ENCODE measurements around the gene ADAP1.
"Not testable (repeated sequence)": the region's sequence is repeated elsewhere in the genome, so short reads cannot be mapped to it uniquely, and the experiment has no call there.

The ADAP1 gene

DNA sequence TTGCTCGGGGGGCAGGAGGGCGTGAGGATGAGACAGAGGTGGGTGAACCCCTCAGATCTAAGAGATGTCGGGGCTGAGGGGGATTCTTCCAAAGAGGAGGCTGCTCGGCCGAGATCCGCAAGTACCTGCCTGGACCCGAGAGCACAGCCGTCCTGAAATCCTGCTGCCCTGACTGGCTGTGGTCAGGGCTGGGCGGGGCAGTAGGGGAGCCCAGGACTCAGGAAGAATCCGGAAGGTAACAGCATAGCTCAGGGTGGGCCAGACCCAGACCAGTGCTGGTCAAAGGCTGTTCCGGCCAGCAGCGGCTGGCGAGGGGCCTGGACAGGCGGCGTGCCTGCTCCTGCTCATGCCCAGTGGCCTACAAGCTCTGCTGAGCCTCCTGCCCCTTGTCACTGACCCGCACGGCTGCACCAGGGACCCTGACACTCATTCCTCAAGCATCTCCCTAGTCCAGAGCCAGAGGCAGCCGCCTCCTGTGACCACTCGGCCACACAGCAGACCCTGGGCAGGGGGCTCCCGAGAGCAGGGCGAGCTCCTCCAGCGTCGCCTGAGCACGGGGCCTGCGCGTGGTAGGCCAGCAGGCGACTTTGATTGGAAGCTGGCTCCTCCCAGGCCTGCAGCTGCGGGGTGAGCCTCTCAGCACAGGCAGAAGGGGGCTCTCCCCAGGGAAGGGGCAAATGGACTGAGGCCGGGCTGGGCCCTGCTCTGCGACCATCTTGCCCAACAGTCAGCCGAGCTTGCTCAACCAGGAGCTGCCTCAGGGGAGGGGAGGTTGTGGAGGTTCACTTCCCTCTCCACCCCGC lies 3.1 kb upstream of the ADAP1 start:
- DNase-seq: no peak

DNA sequence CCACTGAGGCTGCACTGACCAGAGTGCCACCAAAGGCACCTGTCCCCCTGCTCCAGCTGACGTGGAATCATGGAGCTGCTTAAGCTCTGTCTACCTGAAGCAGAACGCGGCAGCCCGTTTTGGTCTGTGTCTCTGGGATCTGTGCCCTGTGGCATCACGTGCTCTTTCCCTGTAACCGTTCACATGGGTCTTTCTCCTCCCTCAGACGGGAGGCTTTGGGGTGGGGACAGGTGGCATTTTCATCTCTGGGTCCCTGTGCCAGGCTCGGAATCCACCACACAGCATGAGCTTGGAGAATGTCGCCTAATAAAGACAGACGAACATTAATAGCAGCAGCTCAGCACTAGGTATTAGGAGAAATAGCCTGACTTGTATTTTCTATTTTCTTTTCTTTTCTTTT lies 1.6 kb upstream of the ADAP1 start:
- DNase-seq: no peak

DNA sequence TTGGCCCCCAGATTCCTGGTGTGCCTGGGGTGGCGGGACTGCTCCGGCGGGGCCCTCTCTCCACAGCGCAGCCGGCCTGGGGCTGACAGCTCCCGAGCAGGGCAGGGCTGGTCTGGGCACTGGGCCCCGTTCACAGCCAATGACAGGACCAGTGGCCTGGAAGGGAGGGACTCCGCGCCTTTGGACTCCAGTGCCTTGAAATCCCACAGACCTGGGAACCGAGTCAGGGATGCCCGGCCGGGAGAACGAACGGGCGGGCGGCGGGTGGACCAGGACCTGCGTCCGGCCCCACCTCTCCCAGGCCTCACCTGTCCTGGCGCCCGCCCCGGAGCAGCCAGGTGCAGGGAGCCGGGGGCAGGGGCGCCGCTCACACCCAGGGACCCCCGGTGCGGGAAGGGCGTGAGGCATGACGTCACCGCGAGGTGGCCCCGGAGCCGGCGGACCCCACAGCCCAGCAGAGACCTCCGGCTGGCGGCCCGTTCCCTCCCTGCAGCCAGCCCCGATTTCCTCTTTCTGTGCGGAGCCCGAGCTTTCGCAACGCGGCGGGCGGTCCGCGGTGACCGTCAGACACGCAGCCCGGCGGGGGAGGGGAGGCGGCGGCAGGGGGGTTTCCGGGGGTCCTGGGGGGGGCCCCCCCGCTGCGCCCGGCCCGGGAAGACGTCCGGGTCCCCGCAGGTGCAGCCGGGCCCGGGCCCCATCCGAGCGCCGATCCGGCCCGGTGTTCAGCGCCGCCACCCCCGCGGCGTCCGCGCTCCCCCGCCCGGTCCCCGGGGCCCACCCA lies 743 bp downstream of the ADAP1 start:
- no peak for DNase-seq

DNA sequence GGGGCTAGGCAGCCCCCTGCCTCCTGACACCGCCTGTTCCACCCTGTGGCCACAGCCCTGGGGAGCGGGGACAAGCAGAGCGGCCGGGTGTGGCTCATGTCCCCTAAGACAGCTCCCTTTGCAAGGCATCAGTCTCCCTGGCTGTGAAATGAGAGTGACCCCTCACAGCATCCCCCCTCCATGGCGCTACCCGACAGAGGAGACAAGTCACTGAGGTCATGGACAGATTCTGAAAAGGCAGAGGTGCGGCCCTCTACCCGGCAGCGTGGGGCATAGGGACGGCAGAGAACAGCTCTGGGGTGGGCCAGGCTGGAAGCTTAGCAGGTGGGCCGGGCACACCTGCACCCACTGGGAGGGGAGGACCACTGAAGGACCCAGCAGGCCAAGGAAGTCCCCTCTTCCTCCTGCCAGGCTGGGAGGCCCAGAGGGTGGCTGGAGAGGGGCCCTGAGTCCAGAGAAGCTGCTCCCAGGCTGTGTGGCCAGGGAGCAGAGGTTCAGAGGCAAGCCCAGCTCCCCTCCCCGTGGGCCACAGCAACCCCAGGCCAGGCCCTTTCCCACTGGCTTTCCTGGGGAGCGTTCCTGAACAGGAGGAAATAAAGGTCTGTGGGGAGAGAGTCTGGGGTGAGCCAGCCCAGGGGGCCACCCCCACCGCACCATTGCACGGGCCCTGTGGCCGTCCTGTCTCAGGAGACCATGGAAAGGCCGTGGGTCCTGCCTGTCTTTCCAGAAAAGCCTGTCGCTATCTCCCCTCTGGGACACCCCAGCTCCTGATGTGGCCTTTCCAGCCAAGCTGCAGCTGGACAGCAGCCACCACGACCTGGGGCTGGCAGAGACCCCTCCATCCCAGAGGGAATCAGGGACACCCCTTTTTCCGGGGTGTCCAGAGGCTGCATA lies 1.7 kb downstream of the ADAP1 start:
- DNase-seq: no peak

DNA sequence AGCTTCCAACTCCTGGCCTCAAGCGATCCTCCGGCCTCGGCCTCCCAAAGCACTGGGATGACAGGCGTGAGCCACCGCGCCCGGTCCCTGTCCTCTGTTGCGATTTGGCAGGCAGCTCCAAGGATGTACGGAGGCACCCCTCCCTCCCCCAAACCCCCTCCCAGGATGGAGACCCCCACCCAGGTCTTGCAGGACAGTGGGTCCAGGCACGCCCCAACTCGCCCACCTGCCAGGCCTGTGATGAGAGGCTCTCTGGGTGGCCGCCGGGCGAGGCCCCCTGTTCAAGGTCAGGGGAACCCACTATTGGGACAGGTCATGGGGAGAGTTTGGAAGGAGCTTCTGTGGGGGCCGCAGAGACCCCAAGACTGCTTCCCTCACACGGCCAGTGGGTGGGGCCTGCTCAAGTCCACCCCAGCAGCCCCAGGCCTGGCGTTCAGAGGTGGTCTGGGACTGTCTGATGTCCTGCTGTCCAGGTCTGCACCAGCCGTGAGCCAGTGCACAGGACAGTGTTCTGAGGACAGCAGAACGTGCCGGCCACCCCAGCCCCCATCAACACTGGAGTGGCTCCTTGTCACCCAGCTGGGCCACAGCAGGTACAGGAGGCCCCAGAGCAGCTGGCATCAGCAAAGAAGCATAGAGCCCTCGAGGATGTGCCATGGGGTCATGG lies 2.5 kb downstream of the ADAP1 start:
- DNase-seq: no peak

DNA sequence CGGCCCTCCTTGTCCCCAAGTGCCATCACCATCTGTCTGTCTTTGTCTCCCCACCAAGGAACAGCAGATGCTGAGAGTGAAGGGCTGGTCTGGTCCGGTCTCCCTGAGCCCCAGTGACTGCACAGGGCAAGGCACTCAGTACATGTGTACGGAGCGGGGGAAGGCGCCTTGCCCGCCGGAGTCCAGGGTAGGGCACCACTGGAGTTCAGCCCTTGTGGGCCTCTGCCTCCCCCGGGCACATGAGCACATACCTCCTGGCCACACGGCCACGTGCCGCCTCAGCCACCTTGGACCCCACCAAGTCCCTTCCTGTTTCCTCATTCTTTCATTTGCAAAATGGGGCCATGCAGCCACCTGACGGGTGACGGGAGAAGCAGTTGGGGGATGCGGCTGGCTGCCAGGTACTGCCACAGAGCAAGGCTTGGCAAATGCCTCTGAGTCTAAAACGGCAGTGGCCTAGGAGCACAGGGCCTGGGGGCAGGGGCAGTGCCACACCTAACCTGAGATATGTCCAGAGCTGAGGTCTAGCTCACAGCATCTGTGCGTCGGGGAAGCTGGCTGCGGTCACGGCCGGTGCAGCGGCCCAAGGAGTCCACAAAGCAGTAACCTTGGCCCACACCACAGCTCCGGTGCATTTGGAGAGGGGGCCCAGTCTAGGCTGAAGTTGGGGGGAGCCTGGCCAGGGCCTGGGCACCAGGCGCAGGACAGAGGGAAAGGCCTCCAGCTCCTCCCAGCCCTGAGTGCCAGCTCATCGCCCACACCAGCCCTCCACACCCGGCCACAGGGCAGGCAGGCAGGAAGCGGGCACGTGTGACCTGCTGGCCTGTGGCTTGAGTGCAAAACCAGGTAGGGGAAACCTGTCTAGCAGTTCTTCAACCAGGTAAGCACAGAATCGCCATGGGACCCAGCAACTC lies 5.2 kb downstream of the ADAP1 start:
- no peak for DNase-seq

DNA sequence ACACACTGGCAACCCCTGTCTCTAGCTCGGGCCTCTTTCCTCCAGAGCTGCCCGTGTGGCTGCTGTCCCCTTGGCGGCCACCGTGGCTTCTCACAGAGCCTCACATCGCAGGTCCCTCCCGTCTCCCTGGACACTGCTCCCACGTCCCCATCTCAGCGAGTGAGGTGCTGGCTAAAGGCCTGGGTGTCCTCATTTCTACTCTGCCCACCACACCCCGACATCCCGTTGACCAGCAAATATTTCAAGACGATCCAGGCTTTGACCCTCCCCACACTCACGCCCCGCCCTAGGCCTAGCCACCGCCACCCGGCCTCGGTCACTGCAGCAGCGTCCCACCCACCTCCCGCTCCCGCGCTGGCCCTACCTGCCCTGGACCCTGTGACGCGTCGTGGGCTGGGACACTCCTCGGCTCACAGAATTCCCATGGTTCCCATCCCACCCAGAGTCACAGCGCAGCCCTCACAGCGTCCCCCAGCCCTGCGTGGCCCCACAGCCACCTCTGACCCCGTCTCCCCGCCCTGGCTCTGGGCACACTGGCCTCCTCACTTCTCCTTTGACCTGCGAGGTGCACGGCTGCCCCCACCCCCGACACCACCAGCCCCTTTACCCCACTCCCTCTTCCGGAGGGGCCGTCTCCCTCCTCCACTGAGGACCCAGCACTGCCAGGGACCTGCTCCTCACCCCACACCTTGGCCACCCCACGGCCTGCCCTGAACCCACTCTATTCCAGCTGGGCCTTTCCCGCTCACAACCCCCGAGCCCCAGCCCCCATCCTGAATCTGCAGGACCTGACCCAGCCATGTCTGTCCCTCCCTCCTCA lies 6.9 kb downstream of the ADAP1 start:
- DNase-seq: no peak

DNA sequence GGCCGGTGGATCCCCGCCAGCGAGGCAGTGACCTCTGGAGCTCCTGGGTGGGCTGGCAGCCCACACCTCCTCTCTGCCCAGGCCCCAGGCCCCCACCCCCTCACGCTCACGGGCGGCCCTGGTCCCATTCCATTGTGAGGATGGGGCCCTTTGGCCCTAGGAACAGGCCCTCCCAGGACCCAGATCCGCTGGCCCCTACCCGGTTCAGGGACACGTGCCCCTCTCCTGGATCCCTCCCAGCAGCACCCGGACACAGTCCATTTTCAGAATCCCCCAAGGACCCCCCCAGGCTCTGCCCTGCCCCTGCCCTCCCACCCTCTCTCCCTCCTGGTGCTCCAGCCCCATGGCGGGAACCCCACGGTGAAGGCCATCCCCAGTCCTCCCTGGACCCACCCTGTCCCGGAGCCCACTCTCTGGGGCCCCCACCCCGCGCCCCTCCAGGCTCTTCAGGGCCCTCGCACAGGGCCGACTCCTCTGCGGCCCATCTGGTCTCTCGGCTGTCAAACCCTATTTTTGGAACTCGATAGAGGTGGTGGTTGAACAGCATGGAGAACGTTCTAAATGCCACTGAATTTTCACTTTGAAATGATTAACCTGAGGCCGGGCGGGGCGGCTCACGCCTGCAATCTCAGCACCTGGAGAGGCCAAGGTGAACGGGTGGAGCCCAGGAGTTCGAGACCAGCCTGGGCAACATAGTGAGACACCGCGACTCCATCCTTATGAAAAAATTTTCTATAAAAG lies 8.1 kb downstream of the ADAP1 start:
- DNase-seq: no peak

DNA sequence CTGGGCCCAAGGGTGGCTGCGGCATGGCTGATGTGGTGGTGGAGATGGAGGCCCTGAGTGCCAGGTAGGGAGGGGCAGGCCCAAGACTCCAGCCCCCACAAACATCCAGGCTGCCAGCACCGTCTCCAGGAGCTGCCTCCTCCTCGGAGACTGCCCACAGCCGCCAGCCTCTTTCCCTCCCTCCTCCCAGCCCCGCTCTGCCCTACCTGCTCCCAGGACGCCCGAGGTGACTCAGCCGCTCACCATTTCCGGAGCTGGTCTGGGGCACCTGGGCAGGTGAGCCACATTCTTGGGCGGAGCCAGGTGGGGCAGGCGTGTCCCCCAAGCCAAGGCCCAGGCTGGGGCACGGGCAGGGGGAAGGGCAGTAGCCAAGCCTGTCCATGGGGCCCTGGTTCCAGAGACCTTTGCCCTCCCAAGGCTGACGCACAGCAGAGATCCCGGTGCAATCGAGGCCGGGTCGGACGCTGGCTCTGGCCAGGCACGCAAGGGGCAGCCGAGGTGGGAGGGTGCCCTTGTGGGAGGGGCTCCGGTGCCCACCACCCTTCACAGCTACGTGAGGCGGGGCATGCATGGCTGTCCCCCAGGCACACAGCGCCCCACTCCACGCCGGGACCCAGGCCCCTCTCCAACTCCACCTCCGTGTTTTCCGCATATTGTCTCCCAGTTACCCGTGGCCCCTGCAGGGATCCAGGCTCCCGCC lies 8.8 kb downstream of the ADAP1 start:
- DNase-seq: no peak

DNA sequence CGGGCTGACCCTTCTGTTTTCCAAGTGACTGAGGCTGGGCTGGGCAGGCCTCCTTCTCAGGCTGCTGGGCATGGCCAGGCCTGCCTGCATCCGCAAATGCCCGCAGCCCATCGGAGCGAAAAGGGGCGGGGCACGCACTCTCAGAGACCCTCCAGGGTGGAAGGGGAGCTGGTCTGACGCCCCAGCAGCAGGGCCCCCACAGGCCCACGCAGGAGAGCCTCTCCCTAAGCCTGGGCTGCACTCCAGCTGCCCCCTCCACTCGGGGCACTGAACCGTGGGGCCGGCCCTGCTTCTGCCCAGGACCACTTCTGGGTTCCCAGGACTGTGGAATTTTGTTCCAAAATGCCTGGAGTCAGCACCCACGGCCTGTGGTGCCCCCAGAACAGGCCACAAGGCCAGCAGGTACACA lies 9.3 kb downstream of the ADAP1 start:
- DNase-seq: no peak

DNA sequence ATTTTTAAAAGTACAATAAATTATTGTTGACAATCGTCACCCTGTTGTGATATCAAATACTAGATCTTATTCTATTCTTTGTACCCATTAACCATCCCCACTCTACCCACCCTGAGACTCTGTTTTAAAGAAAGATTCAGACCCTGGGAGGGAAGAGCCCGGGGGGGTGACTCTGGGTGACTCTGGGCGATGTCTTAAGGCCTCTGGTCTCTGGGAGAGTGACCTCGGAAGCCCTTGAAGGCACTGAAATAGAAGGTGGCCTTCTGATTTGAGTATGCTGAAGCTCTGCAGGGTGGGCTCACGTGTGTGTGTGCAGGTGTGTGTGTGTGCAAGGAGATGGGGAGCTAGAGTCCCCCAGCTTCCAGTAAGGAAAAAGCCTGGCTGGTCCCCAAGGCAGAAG lies 9.7 kb downstream of the ADAP1 start:
- no peak for DNase-seq

DNA sequence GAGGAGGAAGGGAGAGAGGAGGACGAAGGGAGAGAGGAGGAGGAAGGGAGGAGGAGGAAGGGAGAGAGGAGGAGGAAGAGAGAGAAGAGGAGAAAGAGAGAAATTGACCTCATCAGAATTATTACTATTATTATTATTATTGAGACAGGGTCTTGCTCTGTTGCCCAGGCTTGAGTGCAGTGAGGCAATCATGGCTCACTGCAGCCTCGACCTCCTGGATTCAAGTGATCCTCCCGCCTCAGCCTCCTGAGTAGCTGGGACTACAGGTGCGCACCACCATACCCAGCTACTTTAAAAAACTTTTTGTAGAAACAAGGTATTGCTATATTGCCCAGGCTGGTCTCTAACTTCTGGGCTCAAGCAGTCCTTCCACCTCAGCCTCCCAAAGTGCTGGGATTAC lies 10.7 kb downstream of the ADAP1 start:
- DNase-seq: not testable (repeated sequence)

DNA sequence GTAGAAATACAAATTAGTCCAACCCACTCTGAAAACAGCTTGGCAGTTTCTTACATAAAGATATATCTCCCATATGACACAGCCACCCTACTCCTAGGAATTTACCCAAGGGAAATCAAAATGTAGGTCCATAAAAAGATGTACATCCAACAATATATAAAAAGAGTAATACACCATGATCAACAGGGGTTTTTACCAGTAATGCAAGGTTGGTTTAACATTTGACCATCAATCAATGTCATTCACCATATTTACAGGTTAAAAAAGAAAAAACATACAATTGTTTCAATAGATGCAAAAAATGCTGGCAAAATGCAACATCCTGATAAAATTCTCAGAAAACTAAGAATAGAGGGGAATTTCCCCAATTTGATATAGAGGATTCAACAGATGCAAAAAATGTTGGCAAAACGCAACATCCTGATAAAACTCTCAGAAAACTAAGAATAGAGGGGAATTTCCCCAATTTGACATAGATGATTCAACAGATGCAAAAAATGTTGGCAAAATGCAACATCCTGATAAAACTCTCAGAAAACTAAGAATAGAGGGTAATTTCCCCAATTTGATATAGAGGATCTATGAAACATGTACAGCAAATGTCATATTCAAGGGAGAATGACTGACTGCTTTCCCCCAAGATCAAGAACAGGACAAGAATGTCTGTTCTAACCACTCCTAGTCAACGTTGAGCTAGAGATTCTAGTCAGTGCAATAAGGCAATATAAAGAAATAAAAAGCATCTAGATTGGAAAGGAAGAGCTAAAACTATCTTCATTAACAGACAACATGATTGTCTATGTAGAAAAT lies 13.7 kb downstream of the ADAP1 start:
- no peak for DNase-seq

DNA sequence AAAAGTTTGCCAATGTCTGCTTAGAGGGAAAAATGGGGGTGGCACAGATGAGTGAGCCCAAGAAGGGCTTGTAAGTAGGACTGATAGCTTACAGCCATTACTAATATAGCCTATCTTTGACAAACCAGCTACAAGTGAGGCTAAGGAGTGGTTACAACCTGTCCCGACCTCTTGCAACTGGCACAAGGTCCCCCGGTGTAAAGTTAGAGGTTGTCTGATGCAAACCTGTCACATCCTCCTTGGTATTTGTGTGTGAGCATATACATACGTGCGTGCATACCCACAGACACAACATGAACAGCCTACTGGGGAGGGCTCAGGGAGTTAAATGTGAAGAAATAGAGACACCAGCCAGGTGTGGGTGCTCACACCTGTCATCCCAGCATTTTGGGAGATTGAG lies 14.6 kb downstream of the ADAP1 start:
- DNase-seq: no peak

DNA sequence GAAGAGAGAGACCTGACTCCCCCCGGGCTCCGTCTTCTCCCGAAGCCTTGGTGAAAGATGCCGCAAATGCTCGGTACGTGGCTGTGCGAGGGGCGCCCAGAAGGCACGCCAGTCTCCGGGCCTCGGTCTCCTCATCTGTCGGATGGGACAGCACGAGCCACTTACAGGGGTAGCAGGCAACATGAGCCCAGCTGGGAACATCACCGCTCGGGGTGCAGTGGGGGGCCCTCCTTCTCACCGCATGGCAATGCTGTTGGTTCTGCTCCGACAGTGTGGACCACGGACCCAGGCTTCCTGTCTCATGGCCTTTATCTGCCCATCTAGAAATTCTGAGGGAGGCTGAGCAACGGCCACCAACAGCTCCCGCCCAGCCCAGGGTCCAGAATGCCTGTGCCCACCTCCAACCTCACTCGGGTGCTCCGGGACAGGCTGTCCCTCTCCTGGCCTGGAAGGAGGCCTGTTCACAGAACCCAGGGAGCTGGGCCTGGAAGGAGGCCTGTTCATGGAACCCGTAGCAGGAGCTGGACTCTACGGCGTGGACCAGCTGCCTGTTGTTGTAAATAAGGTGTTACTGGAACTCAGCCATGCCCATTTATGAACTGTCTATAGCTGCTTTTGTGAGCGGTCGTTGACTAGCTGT lies 15.8 kb downstream of the ADAP1 start:
- DNase-seq: no peak

DNA sequence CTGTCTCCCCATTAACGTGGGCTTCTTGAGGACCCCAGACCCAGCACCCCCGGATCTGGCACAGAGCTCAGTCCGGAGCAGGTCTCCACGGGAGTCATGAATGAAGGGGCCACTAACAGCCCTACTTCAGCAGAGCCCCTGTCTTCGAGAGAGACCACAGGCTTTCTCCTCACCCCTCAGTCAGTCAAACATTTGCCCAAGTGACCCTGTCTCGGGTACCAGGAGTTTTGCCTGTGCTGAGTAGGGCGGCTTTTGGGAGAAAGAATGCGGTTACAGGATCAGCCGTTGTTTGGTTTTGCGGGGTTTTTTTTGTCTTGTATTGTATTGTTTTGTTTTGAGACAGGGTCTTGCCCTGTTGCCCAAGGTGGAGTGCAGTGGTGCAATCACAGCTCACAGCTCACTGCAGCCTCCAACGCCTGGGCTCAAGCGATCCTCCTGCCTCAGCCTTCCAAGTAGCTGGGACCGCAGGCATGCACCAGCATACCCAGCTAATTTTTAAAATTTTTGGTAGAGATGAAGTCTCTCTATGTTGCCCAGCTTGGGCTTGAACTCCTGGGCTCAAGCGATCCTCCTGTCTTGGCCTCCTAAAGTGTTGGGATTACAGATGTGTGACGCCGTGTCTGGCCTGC lies 16.5 kb downstream of the ADAP1 start:
- no peak for DNase-seq

DNA sequence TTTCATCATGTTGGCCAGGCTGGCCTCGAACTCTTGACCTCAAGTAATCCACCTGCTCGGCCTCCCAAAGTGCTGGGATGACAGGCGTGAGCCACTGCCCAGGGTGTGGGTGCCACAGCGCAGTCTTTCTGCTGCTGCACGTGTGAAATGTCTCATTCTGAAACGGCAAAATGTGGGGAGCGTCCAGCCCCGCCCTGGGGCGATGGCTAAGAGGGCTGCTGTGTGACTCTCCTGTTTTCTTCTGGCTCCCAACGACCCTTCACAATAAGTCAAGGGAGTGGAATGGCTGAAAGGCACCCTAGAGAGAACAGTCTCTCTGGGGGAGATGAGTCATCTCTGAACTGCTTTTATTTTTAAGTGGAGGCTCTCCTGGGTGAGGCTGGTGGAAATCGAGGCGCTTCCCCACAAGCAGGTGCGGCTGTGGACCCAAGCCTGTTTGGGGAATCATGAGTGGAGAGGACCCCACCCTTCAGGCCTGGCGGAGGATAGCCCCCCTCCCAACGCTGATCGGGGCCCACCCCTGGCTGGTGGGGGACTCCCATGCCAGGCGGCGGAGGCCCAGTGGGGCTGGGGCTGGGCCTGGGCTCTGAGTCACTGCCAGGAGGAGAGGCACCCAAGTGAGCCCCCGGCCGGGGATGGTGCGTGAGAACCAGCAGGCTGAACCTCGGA lies 18.0 kb downstream of the ADAP1 start:
- DNase-seq: peak; percentile 57
